ENCODE measurements around the gene CCDC88B.
A peak's percentile ranks its signal among the peaks of the same experiment; 100 is the strongest.

The CCDC88B gene

DNA sequence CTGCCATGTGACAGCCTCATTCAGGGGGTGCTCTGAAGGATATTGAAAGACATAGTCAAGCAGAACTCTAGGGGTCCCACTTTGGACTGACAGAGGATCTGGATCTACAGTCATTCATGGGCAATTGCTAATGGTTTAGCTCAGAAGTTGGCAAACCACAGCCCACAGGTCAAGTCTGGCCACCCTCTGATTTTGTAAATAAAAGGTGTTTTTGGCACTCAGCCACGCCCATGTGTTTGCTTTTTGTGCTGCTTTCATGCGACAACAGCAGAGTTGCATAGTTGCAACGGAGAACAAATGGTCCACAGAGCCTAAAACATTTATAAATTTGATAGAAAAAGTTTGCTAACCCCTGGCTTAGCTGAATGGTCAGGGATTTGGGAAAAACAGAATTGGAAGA, 60.7 kb downstream of the CCDC88B start:
- H3K4me2 ChIP-seq, result peak overlapping the region in 10 of 11 experiments; percentile 21 to 95 (median 53); a peak in 14 of 22 replicates
- H3K9ac ChIP-seq, result no peak overlapping the region
- H3K4me3 ChIP-seq, result no peak overlapping the region
- TF ChIP-seq Cebpa-rat (IDR thresholded peaks at IDR 0.05), result no peak
- H3K9me3 ChIP-seq (replicated peaks in 1 of 11), result peaks cover 13 to 41% (median 29%) of the 10 kb centered on the region in 11 experiments
- H3K4me1 ChIP-seq, result peaks cover 22 to 77% (median 66%) of the 10 kb centered on the region in 10 experiments
- H3K36me3 ChIP-seq, result no peaks in the 10 kb centered on the region
- H3K27ac ChIP-seq, result no peak overlapping the region
- no peaks in the 10 kb centered on the region for H4K20me1 ChIP-seq
- H3K27me3 ChIP-seq, result no peaks in the 10 kb centered on the region

DNA sequence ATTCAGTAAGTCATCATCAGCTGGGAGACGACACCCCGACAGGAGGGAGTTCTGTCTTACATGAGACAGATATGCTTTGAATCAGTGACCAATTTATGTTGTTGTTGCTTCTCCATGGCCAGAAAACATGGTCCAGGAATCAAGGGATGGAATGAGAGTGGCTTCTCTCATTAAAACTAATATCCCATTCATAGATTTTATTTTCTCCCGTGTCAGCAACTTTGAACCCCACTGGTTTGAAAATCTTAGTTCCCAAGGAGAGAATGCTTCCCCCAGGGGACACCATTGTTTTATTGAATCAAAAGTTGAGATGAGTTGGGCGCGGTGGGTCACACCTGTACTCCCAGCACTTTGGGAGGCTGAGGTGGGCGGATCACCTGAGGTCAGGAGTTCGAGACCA, 61.8 kb downstream of the CCDC88B start:
- no peak overlapping the region for H3K9ac ChIP-seq
- H3K4me3 ChIP-seq, result no peak overlapping the region
- no peak overlapping the region for H3K27ac ChIP-seq
- H3K4me2 ChIP-seq, result no peak overlapping the region
- no peaks in the 10 kb centered on the region for H3K36me3 ChIP-seq
- H4K20me1 ChIP-seq, result no peaks in the 10 kb centered on the region
- peaks cover 13 to 41% (median 29%) of the 10 kb centered on the region in 11 experiments for H3K9me3 ChIP-seq (replicated peaks in 1 of 11)
- no peaks in the 10 kb centered on the region for H3K27me3 ChIP-seq
- no peak for TF ChIP-seq Cebpa-rat (IDR thresholded peaks at IDR 0.05)
- peaks cover 21 to 77% (median 66%) of the 10 kb centered on the region in 10 experiments for H3K4me1 ChIP-seq

DNA sequence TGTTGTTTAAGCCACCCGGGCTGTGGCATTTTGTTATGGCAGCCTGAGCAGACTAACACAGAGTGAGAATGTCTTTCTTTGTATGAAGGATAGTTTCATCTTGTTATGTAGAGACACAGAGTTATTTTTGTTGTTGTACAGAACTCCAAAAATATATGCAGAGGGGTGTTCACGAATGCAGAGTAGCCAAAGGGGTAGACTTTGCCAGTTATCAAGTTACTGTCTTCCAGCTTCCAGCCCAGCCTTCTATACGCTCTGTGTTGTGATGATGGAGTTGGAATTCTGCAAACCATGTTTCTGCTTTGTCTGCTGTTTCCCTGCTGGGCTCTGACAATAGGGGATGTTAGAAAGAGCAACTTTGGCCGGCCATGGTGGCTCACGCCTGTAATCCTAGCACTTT, 63.1 kb downstream of the CCDC88B start:
- Histone ChIP-seq H3K4me1 (peaks cover 21 to 77% (median 63%) of the 10 kb centered on the region in 10 experiments), H3K4me3 (no peak overlapping the region), H3K36me3 (no peaks in the 10 kb centered on the region), H4K20me1 (no peaks in the 10 kb centered on the region), H3K9me3 (replicated peaks in 1 of 11) (peaks cover 13 to 39% (median 29%) of the 10 kb centered on the region in 11 experiments), H3K4me2 (peak overlapping the region in 1 of 11 experiments; percentile 26; a peak in 3 of 22 replicates), H3K27me3 (no peaks in the 10 kb centered on the region), H3K9ac (no peak overlapping the region), H3K27ac (peak overlapping the region in 1 of 11 experiments; percentile 24; a peak in 1 of 22 replicates)
- TF ChIP-seq Cebpa-rat (IDR thresholded peaks at IDR 0.05), result no peak

DNA sequence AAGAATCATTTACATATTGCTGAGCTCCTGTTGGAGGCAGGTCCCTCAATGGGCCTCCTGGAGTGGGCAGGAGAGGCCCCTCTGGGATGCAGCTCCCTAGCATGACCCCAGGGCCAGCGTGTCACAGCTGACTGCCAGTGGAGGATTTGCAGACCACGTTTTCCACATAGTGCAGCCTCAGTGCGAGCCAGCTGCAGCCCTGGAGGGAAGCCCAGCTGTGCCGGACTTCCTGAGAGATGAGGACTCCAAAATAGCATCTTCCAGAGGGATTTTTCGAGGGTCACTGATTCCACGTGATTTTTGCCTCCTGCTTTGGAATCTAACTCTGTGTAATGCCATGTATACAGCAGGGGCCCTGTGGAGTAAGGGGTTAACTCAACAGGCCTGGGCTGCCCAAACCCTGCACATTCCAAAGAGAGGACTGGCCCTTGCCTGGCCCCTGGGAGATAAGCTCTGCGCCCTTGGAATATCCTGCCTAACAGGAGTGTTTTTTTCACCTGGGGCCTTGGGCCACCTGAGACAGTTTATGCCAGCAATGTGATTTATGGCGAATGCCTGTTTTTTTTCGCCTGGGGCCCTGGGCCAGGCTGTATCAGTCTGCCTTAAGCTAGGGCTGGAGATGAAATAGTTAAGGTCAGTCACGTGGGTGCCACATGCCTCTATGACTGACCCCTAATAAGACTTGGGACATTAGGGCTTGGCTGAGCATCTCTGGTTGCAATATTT, 66.4 kb downstream of the CCDC88B start:
- peaks cover 20 to 72% (median 59%) of the 10 kb centered on the region in 10 experiments for H3K4me1 ChIP-seq
- H3K27ac ChIP-seq, result peak overlapping the region in 6 of 11 experiments; percentile 11 to 68 (median 46); a peak in 9 of 22 replicates

More for the DNA sequence above, 66.4 kb downstream of the CCDC88B start:
- no peaks in the 10 kb centered on the region for H4K20me1 ChIP-seq
- H3K27me3 ChIP-seq, result no peaks in the 10 kb centered on the region
- no peak for TF ChIP-seq Cebpa-rat (IDR thresholded peaks at IDR 0.05)
- peaks cover 13 to 26% (median 23%) of the 10 kb centered on the region in 11 experiments for H3K9me3 ChIP-seq (replicated peaks in 1 of 11)
- no peaks in the 10 kb centered on the region for H3K36me3 ChIP-seq
- peak overlapping the region; percentile 28 to 93 (median 80) for H3K4me2 ChIP-seq
- peak overlapping the region in 1 of 10 experiments; percentile 5; a peak in 1 of 20 replicates for H3K4me3 ChIP-seq
- H3K9ac ChIP-seq, result peak overlapping the region in 4 of 11 experiments; percentile 29 to 57 (median 42); a peak in 6 of 22 replicates
